Sigmoid colon (tissue), 3 donors: ENCODE results near the gene TMEM51.

ENCODE experiments used
- POLR2A ChIP-seq, 2 donors: fragments of 450-650 bp; IDR thresholded peaks; one replicate each; pipeline ENCODE4 v1.6.1; 2016; ENCODE audit warnings: antibody characterized with exemption in 2 of 2, mild to moderate bottlenecking in 2 of 2, moderate library complexity in 2 of 2
- TF ChIP-seq, protein P1 (sequence below), 4 experiments: fragments of 450-650 bp in 3 of 4; fragments of 200-600 bp in 1 of 4; IDR thresholded peaks; one replicate each; pipeline ENCODE4 v1.5.1; 2016 to 2019; ENCODE audit warnings: antibody characterized with exemption in 4 of 4, mild to moderate bottlenecking in 3 of 4, moderate library complexity in 2 of 4

DNA sequence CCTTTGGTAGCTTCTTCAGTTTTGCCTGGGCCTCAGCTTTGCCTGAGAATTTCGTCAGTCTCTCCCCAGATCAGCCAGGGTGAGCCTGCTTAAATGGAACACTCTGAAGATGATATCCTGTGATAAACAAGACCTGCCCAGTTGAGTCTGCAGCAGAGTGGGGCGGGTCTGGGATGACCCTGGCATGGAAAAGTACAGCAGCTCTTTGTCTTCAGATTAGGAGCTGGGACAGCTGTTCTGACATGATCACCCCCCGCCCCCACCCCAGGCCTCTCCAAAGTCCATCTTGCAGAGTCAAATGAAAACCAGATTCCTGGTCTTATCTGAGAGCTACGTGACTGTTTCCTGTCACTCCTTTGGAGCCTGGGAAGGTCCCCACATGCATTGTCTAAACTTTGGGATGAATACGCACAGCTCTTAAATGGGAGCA, 2.2 kb upstream of the TMEM51 start:
- TF ChIP-seq, protein P1, sequence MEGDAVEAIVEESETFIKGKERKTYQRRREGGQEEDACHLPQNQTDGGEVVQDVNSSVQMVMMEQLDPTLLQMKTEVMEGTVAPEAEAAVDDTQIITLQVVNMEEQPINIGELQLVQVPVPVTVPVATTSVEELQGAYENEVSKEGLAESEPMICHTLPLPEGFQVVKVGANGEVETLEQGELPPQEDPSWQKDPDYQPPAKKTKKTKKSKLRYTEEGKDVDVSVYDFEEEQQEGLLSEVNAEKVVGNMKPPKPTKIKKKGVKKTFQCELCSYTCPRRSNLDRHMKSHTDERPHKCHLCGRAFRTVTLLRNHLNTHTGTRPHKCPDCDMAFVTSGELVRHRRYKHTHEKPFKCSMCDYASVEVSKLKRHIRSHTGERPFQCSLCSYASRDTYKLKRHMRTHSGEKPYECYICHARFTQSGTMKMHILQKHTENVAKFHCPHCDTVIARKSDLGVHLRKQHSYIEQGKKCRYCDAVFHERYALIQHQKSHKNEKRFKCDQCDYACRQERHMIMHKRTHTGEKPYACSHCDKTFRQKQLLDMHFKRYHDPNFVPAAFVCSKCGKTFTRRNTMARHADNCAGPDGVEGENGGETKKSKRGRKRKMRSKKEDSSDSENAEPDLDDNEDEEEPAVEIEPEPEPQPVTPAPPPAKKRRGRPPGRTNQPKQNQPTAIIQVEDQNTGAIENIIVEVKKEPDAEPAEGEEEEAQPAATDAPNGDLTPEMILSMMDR (IDR thresholded peaks at IDR 0.05), result no peak
- TF ChIP-seq POLR2A (IDR thresholded peaks at IDR 0.05), result no peak
